PC-3 (cell line): ENCODE measurements around the gene CACNA1C.

ENCODE experiments used
- EZH2 ChIP-seq: fragments of 300-600 bp; sonication (generic); IDR thresholded peaks from one replicate; pipeline ENCODE4 v1.6.1; 2017; ENCODE audit warnings: antibody characterized with exemption, mild to moderate bottlenecking, low read length; ENCODE audit not compliant: unreplicated experiment
- EZH2phosphoT487 ChIP-seq: fragments of 300-600 bp; sonication (generic); IDR thresholded peaks from 2 replicates; pipeline ENCODE4 v1.6.1; 2018; ENCODE audit warnings: mild to moderate bottlenecking, antibody characterized with exemption, low read length, borderline replicate concordance
- TF ChIP-seq, protein P1 (sequence below): fragments of 300-600 bp; sonication (generic); conservative IDR thresholded peaks from 2 replicates; pipeline ENCODE4 v1.5.1; 2017; ENCODE audit warnings: antibody characterized with exemption, low read depth, mild to moderate bottlenecking, low read length

DNA sequence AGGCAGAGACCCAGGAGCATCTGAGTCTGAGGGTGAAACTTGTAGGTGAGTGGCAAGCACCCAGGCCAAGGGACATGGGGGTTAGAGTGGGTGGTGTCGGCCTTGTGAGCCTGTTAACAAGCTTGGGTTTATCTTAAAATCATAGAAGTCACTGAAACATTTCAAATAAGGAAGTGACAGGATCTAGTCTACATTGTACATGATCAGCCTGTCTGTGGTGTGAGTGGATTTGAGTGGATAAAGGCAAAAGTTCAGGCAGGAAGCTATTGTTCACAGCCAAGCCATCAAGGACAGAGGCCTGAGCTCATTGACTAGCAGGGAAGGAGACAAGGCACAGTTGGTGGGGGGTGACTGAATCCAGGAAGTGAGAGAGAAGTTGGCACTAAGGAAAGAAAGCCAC lies 682.6 kb downstream of the CACNA1C start:
- TF ChIP-seq EZH2 (no peak), EZH2phosphoT487 (no peak)
- TF ChIP-seq, protein P1, sequence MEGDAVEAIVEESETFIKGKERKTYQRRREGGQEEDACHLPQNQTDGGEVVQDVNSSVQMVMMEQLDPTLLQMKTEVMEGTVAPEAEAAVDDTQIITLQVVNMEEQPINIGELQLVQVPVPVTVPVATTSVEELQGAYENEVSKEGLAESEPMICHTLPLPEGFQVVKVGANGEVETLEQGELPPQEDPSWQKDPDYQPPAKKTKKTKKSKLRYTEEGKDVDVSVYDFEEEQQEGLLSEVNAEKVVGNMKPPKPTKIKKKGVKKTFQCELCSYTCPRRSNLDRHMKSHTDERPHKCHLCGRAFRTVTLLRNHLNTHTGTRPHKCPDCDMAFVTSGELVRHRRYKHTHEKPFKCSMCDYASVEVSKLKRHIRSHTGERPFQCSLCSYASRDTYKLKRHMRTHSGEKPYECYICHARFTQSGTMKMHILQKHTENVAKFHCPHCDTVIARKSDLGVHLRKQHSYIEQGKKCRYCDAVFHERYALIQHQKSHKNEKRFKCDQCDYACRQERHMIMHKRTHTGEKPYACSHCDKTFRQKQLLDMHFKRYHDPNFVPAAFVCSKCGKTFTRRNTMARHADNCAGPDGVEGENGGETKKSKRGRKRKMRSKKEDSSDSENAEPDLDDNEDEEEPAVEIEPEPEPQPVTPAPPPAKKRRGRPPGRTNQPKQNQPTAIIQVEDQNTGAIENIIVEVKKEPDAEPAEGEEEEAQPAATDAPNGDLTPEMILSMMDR: no peak
